Measurements from ENCODE around the gene MYL4.

The MYL4 gene

DNA sequence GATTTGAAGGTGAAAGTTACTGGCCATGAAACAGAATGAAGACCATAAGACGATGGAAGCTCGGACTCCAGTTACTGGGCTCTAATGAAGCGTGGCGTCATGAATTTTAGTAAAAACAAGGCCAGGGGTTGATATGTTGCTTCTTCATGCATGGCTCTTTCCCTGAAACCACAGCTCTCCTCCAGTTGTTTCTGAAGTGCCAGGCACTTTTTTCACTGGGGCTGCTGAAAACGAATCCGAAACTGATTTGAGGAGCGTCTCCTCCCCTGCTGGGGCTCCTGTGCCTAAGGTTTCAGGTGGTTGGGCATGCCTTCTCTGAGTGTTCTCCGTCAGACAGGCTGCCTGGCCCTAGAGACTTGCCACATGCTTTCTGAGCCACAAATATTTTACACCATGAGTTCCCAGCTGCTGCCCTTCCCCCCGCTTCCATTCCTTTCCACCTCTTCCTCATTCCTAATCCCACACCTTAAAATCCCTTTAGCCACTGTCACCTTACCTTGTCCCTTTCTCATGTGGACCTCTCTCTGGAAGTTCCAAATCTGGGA lies 3.7 kb upstream of the MYL4 start:
- no peak overlapping the region for H3K4me3 ChIP-seq (replicated peaks; ENCODE audit: insufficient read depth, low read length)
- no peak for DNase-seq (ENCODE audit: low read depth in 1 of 2, low spot score in 1 of 2)
- TF ChIP-seq SPI1 (IDR thresholded peaks at IDR 0.05; ENCODE audit: borderline replicate concordance, low read depth) (no peak), POLR2AphosphoS5 (IDR thresholded peaks at IDR 0.05; ENCODE audit: low read depth) (no peak), GABPA (IDR thresholded peaks at IDR 0.05; ENCODE audit: low read depth) (no peak)
- TF ChIP-seq, protein P1, sequence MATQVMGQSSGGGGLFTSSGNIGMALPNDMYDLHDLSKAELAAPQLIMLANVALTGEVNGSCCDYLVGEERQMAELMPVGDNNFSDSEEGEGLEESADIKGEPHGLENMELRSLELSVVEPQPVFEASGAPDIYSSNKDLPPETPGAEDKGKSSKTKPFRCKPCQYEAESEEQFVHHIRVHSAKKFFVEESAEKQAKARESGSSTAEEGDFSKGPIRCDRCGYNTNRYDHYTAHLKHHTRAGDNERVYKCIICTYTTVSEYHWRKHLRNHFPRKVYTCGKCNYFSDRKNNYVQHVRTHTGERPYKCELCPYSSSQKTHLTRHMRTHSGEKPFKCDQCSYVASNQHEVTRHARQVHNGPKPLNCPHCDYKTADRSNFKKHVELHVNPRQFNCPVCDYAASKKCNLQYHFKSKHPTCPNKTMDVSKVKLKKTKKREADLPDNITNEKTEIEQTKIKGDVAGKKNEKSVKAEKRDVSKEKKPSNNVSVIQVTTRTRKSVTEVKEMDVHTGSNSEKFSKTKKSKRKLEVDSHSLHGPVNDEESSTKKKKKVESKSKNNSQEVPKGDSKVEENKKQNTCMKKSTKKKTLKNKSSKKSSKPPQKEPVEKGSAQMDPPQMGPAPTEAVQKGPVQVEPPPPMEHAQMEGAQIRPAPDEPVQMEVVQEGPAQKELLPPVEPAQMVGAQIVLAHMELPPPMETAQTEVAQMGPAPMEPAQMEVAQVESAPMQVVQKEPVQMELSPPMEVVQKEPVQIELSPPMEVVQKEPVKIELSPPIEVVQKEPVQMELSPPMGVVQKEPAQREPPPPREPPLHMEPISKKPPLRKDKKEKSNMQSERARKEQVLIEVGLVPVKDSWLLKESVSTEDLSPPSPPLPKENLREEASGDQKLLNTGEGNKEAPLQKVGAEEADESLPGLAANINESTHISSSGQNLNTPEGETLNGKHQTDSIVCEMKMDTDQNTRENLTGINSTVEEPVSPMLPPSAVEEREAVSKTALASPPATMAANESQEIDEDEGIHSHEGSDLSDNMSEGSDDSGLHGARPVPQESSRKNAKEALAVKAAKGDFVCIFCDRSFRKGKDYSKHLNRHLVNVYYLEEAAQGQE (IDR thresholded peaks at IDR 0.05; ENCODE audit: insufficient replicate concordance, low read depth) = no peak
- TF ChIP-seq, protein P2, sequence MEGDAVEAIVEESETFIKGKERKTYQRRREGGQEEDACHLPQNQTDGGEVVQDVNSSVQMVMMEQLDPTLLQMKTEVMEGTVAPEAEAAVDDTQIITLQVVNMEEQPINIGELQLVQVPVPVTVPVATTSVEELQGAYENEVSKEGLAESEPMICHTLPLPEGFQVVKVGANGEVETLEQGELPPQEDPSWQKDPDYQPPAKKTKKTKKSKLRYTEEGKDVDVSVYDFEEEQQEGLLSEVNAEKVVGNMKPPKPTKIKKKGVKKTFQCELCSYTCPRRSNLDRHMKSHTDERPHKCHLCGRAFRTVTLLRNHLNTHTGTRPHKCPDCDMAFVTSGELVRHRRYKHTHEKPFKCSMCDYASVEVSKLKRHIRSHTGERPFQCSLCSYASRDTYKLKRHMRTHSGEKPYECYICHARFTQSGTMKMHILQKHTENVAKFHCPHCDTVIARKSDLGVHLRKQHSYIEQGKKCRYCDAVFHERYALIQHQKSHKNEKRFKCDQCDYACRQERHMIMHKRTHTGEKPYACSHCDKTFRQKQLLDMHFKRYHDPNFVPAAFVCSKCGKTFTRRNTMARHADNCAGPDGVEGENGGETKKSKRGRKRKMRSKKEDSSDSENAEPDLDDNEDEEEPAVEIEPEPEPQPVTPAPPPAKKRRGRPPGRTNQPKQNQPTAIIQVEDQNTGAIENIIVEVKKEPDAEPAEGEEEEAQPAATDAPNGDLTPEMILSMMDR (IDR thresholded peaks at IDR 0.05; ENCODE audit: insufficient read depth, low read length) = no peak
- no peaks in the 10 kb centered on the region for H3K27me3 ChIP-seq (ENCODE audit: insufficient read depth, poor library complexity, severe bottlenecking)
- H3K27ac ChIP-seq (replicated peaks) = no peak overlapping the region

DNA sequence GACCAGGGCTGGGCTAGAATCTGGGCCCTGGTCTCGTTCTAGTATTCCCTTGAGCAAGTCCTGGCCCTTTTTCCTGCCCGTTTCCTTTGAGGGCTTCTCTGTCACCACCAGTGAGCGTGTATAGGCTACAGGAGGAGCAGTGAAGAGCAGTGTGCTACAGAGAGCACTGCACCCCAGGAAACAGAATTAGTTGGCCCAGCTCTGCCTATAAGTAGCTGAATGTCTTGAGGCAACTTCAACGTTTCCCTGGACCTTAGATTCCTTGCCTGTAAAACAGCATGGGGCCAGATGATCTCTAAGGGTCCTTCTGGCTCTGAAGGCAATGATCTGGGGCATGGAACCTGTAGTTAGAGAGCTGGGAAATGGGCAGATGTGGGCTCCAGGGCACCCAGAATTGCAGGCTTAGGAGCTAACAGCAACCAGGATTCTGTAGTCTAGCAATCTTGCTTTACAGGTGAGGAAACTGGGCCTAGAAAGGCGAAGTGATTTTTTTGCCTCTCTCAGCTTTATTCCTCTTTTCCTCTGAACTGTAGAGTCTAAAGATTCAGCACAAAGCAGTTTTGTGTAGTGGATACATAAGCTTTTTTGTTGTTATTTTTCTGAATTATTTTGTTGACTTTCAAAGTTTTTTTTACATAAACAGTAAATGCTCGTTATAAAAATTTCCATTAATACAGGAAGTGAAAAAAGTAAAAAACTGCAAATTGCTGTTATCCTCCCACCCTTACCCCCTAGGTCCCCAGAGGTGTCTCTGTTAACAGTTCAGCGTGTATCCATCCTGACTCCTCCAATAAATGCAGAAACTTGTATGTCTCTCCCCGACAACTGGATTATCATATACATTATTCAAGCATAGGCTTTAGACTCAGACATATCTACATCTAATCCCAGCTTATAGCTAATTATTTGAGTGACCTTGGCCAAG lies 1.7 kb upstream of the MYL4 start:
- H3K27me3 ChIP-seq (ENCODE audit: insufficient read depth, poor library complexity, severe bottlenecking) = no peaks in the 10 kb centered on the region
- no peak for DNase-seq (ENCODE audit: low read depth in 1 of 2, low spot score in 1 of 2)
- TF ChIP-seq, protein P1 (IDR thresholded peaks at IDR 0.05; ENCODE audit: insufficient replicate concordance, low read depth) = no peak
- TF ChIP-seq, protein P2 (IDR thresholded peaks at IDR 0.05; ENCODE audit: insufficient read depth, low read length) = no peak
- TF ChIP-seq GABPA (IDR thresholded peaks at IDR 0.05; ENCODE audit: low read depth) (no peak), SPI1 (IDR thresholded peaks at IDR 0.05; ENCODE audit: borderline replicate concordance, low read depth) (no peak), POLR2AphosphoS5 (IDR thresholded peaks at IDR 0.05; ENCODE audit: low read depth) (no peak)
- no peak overlapping the region for H3K4me3 ChIP-seq (replicated peaks; ENCODE audit: insufficient read depth, low read length)
- H3K27ac ChIP-seq (replicated peaks) = no peak overlapping the region

DNA sequence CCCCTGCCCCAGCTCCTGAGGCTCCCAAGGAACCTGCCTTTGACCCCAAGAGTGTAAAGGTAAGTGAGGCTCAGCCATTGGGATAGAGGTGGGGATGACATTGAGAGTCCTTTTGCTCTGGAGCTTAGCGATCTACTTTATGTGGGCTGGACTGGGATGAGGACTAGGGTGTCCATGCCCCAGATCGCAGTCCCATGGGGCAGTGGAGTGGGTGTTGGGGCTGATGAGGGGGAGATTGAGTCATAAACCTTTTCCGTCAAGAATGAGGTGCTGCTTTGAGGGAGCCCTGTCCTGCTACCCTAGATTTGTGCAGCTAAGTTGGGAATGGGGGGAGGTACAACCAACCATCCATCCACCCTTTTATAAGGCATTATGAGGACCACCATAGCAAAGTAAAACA lies 351 bp downstream of the MYL4 start:
- TF ChIP-seq, protein P1 (IDR thresholded peaks at IDR 0.05; ENCODE audit: insufficient replicate concordance, low read depth) = no peak
- TF ChIP-seq SPI1 (IDR thresholded peaks at IDR 0.05; ENCODE audit: borderline replicate concordance, low read depth) (no peak), GABPA (IDR thresholded peaks at IDR 0.05; ENCODE audit: low read depth) (no peak), POLR2AphosphoS5 (IDR thresholded peaks at IDR 0.05; ENCODE audit: low read depth) (no peak)
- TF ChIP-seq, protein P2 (IDR thresholded peaks at IDR 0.05; ENCODE audit: insufficient read depth, low read length) = no peak
- DNase-seq (ENCODE audit: low read depth in 1 of 2, low spot score in 1 of 2) = no peak
- no peaks in the 10 kb centered on the region for H3K27me3 ChIP-seq (ENCODE audit: insufficient read depth, poor library complexity, severe bottlenecking)
- no peak overlapping the region for H3K4me3 ChIP-seq (replicated peaks; ENCODE audit: insufficient read depth, low read length)
- H3K27ac ChIP-seq (replicated peaks) = no peak overlapping the region

Measured in HL-60 (cell line).